GM12891 (cell line): ENCODE results near the gene L2HGDH.

ENCODE experiments used
- POLR2A ChIP-seq: IDR thresholded peaks from 2 replicates; pipeline ENCODE4 v1.6.1; 2011; ENCODE audit warnings: low read depth, low read length, control low read depth
- POLR2AphosphoS5 ChIP-seq: IDR thresholded peaks from 2 replicates; pipeline ENCODE4 v1.6.1; 2011; ENCODE audit warnings: low read depth, low read length, control low read depth
- TAF1 ChIP-seq: IDR thresholded peaks from 2 replicates; pipeline ENCODE4 v1.6.1; 2011; ENCODE audit warnings: low read depth, low read length, control low read depth

GRCh38 chr14:50228313-50228712 is 83.7 kb downstream of the L2HGDH start:
- no peak for TF ChIP-seq POLR2A
- TF ChIP-seq TAF1: no peak
- TF ChIP-seq POLR2AphosphoS5: no peak
